Hematopoietic multipotent progenitor cell treated with erythropoietin and hydrocortisone succinate and interleukin-3 and kit ligand, for 8 days (in vitro differentiated cells): Measurements from ENCODE around the gene ATP2B3.
"Not testable (repeated sequence)": the region's sequence is repeated elsewhere in the genome, so short reads cannot be mapped to it uniquely, and the experiment has no call there.

Experiments
- DNase-seq: peaks from one replicate; pipeline ENCODE4 v3.0.0-alpha.2; 2015

ATP2B3 gene

DNA sequence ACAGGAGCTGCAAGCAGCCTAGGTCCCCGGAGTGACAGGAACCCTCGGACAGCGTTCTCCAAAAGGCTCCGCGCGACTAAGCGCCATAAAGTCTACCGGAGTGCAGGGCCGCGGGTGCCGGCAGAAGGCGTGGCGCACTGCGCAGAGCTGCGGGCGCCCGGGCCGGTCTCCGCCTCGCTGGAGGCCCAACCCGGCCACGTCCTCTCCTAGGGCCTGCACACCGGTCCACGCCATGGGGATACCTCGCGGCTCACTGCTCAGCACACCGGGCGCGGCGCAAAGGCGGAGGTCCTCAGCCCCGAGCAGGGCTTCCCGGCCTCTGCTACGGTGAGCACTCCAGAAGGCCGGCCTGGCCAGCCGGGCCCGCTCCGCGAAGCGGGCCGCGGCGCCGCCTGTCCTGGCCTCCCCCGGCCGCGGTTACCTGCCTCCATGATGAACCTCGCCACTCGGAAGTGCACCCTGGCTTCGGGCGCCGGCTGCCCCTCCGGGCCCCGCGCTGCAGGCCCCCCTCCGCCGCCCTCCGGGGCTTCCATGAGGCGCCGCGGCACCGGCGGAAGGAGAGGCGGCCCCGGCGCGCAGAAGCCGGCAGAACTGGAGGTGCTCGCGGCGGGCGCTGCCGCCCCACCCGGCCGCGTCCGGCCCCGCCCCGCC, 81.2 kb downstream of the ATP2B3 start, which contains the start of gene CCNQ:
TSS of gene CCNQ (minus strand) at position 599 of the 651 bp plus-strand sequence. CDS start at position 533, 66 bp downstream.
- peak; percentile 13 for DNase-seq

GRCh38 chrX:153599192-153600031, 82.0 kb downstream of the ATP2B3 start:
- DNase-seq, result peak; percentile 84

DNA sequence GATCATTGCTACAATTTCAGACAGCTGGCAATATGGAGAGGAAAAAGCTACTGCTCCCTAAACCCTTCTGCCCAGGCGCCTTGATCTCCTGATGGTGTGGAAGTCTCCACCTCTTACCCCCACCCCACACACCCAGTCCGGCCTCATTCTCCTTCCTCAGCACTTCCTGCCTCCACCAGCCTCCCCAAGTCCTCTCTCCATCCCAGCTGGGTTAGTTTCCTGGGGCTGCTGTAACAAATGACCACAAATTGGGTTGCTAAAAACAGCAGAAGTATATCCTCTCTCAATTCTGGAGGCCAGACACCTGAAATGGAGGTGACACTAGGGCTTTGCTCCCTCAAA, 82.6 kb downstream of the ATP2B3 start:
- DNase-seq, result peak; percentile 17

- DNase-seq, result no peak
Observed at GRCh38 chrX:153600921-153601320, 83.5 kb downstream of the ATP2B3 start.

GRCh38 chrX:153601511-153602110, 84.2 kb downstream of the ATP2B3 start:
- no peak for DNase-seq

DNA sequence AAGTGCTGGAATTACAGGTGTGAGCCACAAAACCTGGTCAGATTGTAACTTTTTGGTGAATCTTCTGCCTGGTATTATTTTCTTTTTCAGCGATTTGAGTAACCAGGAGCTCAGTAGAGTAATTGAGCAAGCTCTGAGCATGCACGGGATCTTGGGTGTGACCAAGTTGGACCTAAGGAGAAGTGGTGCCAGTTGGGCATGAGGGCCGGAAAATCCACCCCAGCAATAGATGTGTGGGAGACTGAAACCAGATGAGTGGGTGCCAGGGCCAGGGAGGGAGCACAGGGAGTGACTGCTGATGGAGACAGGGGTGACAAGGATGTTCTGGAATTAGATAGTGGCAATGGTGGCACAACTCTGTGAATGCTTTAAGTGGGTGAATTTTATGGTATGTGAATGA, 85.2 kb downstream of the ATP2B3 start:
- no peak for DNase-seq

GRCh38 chrX:153603131-153603656, 85.8 kb downstream of the ATP2B3 start:
- no peak for DNase-seq

DNA sequence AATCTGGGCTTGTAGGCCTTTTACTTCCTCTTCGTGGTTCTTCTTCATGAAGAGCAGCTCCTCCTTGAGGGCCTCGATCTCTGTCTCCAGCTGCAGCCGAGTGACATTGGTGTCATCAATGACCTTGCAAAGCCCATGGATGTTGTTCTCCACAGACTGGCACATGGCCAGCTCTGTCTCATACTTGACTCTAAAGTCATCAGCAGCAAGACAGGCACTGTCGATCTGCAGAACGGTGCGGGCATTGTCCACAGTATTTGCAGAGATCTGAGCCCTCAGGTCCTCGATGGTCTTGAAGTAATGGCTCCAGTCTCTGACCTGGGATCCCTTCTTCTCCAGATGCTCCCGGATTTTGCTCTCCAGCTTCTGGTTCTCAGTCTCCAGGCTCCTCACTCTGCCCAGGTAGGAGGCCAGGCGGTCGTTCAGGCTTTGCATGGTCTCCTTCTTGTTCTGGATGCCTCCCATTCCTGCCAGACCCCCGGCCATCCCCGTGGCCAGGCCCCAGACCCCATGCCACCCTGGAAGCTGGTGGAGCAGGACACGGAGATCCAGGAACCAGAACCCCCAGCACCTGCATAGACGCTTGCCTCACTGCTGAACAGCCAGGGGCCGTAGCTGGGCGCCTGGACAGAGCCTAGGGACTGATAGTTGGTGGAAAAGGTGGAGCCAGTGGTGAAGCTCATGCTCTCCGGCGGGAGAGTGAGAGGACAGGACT, 87.4 kb downstream of the ATP2B3 start:
- DNase-seq, result not testable (repeated sequence)

- DNase-seq, result no peak
Observed at GRCh38 chrX:153606503-153606902, 89.1 kb downstream of the ATP2B3 start.

- no peak for DNase-seq
Observed at GRCh38 chrX:153608376-153608775, 90.9 kb downstream of the ATP2B3 start.

- DNase-seq, result no peak
Observed at GRCh38 chrX:153608806-153609205, 91.4 kb downstream of the ATP2B3 start.

DNA sequence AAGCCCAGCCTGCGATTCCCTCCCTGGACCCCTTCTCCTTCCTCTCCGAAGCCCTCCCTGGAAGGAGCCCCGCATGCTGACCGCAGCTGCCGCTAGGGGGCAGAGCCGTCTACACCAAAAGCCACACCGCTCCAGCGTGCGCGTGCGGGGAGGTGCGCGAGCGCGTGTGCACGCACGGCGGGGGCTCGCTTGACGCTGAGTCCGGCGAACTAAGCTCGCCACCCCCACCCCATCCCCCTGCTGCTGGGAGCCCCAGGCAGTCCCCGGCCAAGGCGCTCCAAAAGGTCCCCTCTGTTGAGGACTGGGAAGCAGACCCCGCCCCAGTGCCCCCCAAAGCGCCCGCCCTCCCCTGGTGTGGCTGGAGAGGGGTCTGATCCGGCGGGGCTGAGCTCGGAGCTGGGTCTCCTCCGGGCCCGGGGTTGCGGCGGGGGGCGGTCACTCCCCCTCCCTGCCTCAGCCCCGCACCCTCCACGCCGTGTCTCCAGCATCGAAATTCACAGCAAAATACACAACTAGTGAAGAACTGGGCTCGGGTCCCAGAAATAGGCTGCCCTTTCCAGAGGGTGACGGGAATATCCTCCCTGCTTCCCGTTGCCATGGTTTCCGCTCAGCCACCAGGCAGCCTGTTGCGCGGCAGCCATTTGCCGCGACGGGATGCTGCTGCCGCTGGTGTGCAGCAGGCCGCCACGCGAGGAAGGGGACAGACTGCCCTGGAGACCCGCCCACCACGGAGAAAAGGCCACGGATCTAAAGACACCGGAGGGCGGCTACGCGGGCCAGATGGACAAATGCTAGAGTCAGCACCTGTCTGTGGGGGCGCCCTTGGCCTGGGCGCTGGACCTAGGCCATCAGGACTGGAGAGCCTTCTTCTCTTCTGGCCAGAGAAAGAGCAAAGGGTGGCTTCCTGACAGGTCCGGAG, 92.7 kb downstream of the ATP2B3 start:
- DNase-seq, result peak; percentile 53

DNA sequence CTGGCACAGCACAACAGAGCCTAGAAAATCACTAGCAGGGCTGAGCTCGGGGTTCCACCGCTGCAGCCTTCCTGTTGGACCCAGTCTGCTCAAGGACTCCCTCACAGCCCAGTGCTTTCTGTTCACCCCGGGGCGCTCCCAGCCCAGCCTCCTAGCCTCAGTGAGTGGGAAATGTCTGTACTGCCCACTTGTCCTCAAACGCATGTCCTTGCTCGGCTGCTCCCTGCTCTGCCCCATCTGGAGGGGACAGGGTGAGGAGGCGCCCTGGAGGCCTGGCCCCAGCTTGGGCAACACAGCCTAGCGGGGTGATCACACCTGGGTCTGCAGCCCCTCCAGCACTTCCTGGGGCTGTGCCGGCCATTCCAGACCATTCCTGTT, 93.4 kb downstream of the ATP2B3 start:
- DNase-seq, result no peak

DNA sequence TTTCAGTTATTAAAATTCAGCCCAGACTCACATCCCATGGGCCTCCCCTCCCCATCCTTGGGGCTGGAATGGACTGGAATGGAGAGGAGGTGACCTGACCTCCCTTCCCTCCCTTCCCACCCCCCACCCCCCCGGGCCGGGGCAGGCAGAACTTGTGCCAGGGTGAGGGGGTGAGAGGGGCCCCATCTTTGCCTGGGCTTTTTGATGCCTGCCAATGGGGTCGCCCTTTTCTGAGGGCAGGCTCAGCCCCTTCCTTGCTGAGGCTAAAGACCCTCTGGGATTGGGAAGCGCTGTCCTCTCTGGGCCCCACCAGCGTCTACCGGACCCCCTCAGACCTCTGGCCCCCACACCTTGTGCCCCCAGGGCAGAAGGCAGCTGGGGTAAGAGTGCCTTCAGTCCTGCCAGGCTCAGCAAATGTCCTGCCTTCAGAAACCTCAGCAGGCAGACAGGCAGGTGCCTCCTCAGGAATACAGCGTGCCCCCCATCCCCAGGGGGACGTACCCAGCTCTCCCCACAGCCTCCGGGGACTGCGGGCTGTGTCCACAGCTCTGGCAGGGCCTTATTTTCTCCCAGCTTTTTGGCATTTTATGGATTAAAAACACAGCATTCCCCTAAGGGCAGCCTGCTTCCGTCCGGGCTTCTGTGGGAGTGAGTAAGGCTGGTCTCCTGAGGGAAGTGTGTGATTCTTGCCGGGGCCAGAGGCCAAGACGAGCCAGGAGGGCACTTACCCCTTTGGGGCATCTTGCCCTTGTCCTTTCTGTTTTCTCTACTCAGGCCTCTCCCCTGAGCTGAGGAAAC, 94.1 kb downstream of the ATP2B3 start:
- DNase-seq, result no peak

DNA sequence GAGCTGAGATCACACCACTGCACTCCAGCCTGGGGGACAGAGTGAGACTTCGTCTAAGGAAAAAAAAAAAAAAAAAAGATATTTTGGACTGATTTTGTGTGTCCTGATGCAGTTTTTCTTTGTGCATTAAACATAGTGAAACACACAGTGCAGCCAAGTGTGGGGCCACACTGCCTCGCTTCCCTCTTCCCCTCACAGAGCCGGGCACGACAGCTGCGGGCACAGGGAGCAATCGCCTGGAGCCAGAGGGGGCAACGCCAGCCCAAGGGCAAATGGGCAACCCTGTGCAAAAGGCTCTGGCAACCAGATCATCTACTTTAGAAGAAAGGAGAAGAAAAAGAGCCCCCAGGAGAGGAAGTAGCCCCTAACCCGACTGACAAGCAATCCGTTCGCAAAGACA, 95.0 kb downstream of the ATP2B3 start:
- DNase-seq, result no peak

DNA sequence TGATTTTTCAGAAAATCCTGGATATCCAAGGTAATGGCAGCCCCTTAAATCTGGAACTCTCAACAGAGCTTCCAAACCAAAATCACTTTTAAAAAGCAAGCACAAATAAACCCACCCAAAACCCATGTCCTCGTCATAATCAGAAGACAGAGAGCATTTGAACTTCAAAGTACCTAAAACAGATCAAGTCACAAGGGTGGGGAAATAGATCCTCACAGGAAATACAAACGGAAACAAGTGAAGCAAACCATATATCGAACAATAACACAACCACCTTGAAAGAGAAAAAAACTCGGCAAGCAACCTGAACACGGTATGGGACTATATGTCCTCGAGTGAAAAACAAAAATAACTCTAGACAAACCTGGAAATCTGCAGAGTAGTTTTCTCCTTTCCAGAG, 97.4 kb downstream of the ATP2B3 start:
- no peak for DNase-seq

GRCh38 chrX:153620576-153620975, 103.1 kb downstream of the ATP2B3 start:
- no peak for DNase-seq

DNA sequence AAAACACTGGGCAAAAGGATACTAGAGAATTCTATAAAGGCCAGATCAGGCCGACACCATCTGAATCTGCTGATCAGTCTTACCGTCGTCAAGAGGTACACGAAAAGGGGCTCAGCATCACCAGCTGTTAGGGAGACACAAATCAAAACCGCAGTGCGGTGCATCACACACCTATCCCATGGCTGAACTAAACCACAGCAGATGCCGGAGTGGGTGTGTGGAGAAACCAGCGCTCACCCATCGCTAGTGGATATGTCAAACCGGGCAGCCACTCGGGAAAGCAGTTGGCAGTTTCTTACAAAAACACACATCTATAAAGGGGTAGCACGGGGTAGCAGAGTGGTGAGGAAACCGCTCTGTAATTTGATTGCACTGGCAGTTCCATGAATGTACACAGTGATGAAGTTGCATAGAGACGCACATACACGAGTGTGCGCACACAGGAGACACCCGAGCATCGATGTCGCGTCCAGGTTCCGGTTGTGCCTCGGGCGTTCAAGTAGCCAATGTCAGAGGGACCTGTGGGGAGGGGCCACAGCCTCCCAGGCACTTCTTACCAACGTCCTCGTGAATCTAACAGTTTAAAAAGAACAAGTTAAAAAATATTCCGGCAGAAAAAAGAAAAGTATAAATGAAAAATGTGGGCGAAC, 104.6 kb downstream of the ATP2B3 start:
- no peak for DNase-seq

DNA sequence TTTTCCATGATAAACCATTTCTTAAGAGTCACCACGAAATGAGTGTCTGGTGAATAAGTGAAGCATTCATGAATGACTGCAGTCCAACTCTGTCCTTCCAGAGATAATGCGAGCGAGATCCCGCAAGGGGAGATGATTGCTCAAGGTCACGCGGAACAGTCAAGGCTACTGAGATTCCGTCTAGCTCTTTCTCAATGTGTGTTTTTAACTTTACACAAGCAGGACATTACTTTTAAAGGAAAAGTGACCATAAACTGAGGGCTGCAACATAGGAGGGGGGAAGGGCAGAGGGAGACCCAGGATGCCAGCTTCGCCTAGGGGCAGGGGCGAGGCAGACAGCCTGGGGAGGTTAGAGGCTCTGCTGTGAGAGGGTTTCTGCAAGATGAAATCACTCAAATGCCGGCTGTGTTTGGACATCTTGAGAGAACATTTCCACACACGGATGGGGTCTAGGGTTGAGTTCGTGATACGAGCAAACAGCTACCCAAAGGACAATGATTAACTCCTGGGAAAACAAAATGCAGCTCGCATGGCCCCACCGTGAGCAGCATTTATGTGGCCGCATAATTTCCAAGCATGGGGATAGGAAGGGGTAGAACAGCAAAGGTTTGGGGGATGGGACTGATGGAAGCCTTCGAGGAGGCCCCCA, 105.3 kb downstream of the ATP2B3 start:
- no peak for DNase-seq
